MCF 10A (cell line): ENCODE data around the gene SIGLEC7. TPM values are rescaled to one million over a fixed set of nuclear protein-coding genes. Genes with fewer than 3 reads are reported as not detected.

ENCODE experiments used
- BruUV-seq: library from RNA; stranded (reverse); fragments of 400-500 nt; replicated peaks from 2 replicates; lab custom pipeline; 2021; lab: Mats Ljungman, UMichigan
- CTCF ChIA-PET: fragments of 300-600 bp; sonication (Branson Sonifier 250); formaldehyde crosslinking; extraction: SDS; loops from one replicate; lab custom pipeline; 2021; ENCODE audit warnings: antibody characterized with exemption, inconsistent platforms; lab: Yijun Ruan, JAX
- POLR2A ChIA-PET: fragments of 300-600, 350-650 bp; sonication (Branson Sonifier 250); formaldehyde crosslinking; extraction: SDS; loops from one replicate; lab custom pipeline; 2020; ENCODE audit warnings: antibody characterized with exemption, inconsistent platforms; lab: Yijun Ruan, JAX
- DNase-seq: peaks from one replicate; pipeline ENCODE4 v3.0.0-alpha.2; 2018; ENCODE audit not compliant: unreplicated experiment
- H3K27ac Mint-ChIP-seq: one replicate; pipeline ENCODE4 v1.8.0; 2022; ENCODE audit warnings: mild to moderate bottlenecking, low read depth, mixed read lengths; ENCODE audit not compliant: unreplicated experiment
- H3K27me3 Mint-ChIP-seq: one replicate; pipeline ENCODE4 v1.8.0; 2022; ENCODE audit warnings: mixed read lengths; ENCODE audit not compliant: insufficient read depth, unreplicated experiment
- H3K36me3 Mint-ChIP-seq: one replicate; pipeline ENCODE4 v1.8.0; 2022; ENCODE audit warnings: mild to moderate bottlenecking, moderate library complexity, mixed read lengths; ENCODE audit not compliant: insufficient read depth, unreplicated experiment
- H3K4me1 Mint-ChIP-seq: one replicate; pipeline ENCODE4 v1.8.0; 2022; ENCODE audit warnings: mixed read lengths; ENCODE audit not compliant: insufficient read depth, unreplicated experiment
- H3K4me3 Mint-ChIP-seq: one replicate; pipeline ENCODE4 v1.8.0; 2022; ENCODE audit warnings: mild to moderate bottlenecking, moderate library complexity, mixed read lengths; ENCODE audit not compliant: unreplicated experiment
- H3K9me3 Mint-ChIP-seq: one replicate; pipeline ENCODE4 v1.8.0; 2022; ENCODE audit warnings: mixed read lengths; ENCODE audit not compliant: unreplicated experiment
- intact Hi-C: fragments of 100-400 bp; cut with micrococcal nuclease; formaldehyde crosslinking; loops from 2 replicates; pipeline ENCODE4 v1.14.1; 2022
- total RNA-seq: library from RNA; stranded (reverse); gene quantifications from 2 replicates; pipeline ENCODE4 v1.2.3, GENCODE V29; 2022
- TF ChIP-seq, protein P1 (sequence below): fragments of 200-600 bp; IDR thresholded peaks from one replicate; pipeline ENCODE4 v1.8.0; 2022; ENCODE audit warnings: antibody characterized with exemption, mild to moderate bottlenecking; ENCODE audit not compliant: unreplicated experiment

SIGLEC7 gene
- total RNA-seq, 1 experiment from 2014 or later: not detected

GRCh38 chr19:51120160-51120559 is 21.9 kb upstream of the SIGLEC7 start:
- H3K27ac Mint-ChIP-seq: no peak overlapping the region
- no peak for DNase-seq
- no TSS peak for BruUV-seq
- H3K4me1 Mint-ChIP-seq: no peaks in the 10 kb centered on the region
- H3K4me3 Mint-ChIP-seq: no peak overlapping the region
- no peaks in the 10 kb centered on the region for H3K27me3 Mint-ChIP-seq
- ChIA-PET CTCF (interaction anchor here (1.2 kb wide), 1 partner anchor 38 kb away, joined by 5 read pairs; no protein-coding TSS in a partner anchor), POLR2A (no interaction called here)
- intact Hi-C loops: no loop called here
- TF ChIP-seq, protein P1, sequence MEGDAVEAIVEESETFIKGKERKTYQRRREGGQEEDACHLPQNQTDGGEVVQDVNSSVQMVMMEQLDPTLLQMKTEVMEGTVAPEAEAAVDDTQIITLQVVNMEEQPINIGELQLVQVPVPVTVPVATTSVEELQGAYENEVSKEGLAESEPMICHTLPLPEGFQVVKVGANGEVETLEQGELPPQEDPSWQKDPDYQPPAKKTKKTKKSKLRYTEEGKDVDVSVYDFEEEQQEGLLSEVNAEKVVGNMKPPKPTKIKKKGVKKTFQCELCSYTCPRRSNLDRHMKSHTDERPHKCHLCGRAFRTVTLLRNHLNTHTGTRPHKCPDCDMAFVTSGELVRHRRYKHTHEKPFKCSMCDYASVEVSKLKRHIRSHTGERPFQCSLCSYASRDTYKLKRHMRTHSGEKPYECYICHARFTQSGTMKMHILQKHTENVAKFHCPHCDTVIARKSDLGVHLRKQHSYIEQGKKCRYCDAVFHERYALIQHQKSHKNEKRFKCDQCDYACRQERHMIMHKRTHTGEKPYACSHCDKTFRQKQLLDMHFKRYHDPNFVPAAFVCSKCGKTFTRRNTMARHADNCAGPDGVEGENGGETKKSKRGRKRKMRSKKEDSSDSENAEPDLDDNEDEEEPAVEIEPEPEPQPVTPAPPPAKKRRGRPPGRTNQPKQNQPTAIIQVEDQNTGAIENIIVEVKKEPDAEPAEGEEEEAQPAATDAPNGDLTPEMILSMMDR: no peak
- no peaks in the 10 kb centered on the region for H3K36me3 Mint-ChIP-seq
- peaks cover 21% of the 10 kb centered on the region for H3K9me3 Mint-ChIP-seq

DNA sequence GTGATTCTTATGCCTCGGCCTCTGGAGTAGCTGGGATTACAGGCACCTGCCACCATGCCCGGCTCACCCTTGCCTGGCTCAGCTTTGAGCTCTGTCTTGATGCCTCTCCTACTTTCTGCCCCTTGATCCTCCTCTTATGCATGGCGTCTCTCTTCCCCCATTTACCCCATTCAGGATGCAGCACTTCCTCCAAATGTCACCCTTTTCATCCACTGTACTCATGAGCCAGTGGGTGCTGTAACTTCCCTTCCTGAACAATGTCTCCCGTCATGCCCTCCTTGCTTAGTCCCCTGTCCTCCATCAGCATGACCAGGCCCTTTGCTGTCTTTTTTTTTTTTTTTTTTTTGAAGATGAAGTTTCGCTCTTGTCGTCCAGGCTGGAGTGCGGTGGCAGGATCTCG is 20.8 kb upstream of the SIGLEC7 start:
- no peaks in the 10 kb centered on the region for H3K36me3 Mint-ChIP-seq
- intact Hi-C loops: no loop called here
- no peak overlapping the region for H3K27ac Mint-ChIP-seq
- no peak for DNase-seq
- H3K4me1 Mint-ChIP-seq: no peaks in the 10 kb centered on the region
- TF ChIP-seq, protein P1: no peak
- no peak overlapping the region for H3K4me3 Mint-ChIP-seq
- no TSS peak for BruUV-seq
- peaks cover 21% of the 10 kb centered on the region for H3K9me3 Mint-ChIP-seq
- POLR2A ChIA-PET: no interaction called here
- H3K27me3 Mint-ChIP-seq: no peaks in the 10 kb centered on the region
- CTCF ChIA-PET: interaction anchor here (0.6 kb wide), 2 partner anchors 47 to 452 kb away, joined by 3 read pairs; no protein-coding TSS in a partner anchor

GRCh38 chr19:51122112-51122981 is 19.8 kb upstream of the SIGLEC7 start:
- Mint-ChIP-seq H3K27ac (no peak overlapping the region), H3K4me1 (no peaks in the 10 kb centered on the region), H3K9me3 (peaks cover 21% of the 10 kb centered on the region), H3K36me3 (no peaks in the 10 kb centered on the region), H3K4me3 (no peak overlapping the region), H3K27me3 (no peaks in the 10 kb centered on the region)
- BruUV-seq: no TSS peak
- no peak for DNase-seq
- ChIA-PET CTCF (no interaction called here), POLR2A (no interaction called here)
- TF ChIP-seq, protein P1: no peak
- intact Hi-C loops: no loop called here

DNA sequence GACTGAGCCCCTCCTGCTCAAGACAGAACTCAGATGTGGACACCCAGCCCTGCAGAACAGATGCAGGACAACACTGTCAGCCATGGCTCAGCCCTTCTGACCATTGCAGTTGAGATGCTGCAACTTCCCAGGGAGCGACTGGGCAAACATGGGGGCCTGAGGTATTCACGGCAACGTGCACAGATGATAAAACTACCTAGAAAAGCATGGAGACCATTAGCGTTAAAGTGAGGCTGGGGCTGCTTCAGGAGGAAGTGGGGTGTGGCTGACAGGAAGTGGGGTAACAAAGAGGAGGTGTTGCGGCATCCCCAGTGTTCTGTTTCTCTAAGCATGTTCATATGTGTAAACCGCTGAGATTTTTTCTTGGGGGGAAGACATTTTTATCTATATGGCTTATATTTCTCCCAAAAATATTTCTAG is 18.7 kb upstream of the SIGLEC7 start:
- POLR2A ChIA-PET: no interaction called here
- intact Hi-C loops: no loop called here

More for the DNA sequence above, 18.7 kb upstream of the SIGLEC7 start:
- H3K27me3 Mint-ChIP-seq: no peaks in the 10 kb centered on the region
- CTCF ChIA-PET: no interaction called here
- no peaks in the 10 kb centered on the region for H3K36me3 Mint-ChIP-seq
- H3K9me3 Mint-ChIP-seq: peaks cover 21% of the 10 kb centered on the region
- TF ChIP-seq, protein P1: no peak
- H3K27ac Mint-ChIP-seq: no peak overlapping the region
- no TSS peak for BruUV-seq
- H3K4me1 Mint-ChIP-seq: no peaks in the 10 kb centered on the region
- no peak for DNase-seq
- no peak overlapping the region for H3K4me3 Mint-ChIP-seq
